Keratinocyte (primary cell): ENCODE data around the gene PRKX. TPM values are rescaled to one million over a fixed set of nuclear protein-coding genes. Genes with fewer than 3 reads are reported as not detected.

ENCODE experiments used
- DNase-seq: peaks from one replicate; pipeline ENCODE4 v3.0.0-alpha.2; 2011; ENCODE audit warnings: low read depth, missing footprints, low spot score
- FAIRE-seq: peaks from 2 replicates; lab custom pipeline; 2011; peaks lifted over from hg19 to GRCh38; lab: Jason Lieb, UNC
- H2AFZ ChIP-seq: 2 replicates; pipeline ENCODE4 v1.6.0; 2012; ENCODE audit warnings: low read length, control low read depth, inconsistent platforms; ENCODE audit not compliant: control insufficient read depth
- H3K27ac ChIP-seq: 2 replicates; pipeline ENCODE4 v1.5.1; 2011; ENCODE audit warnings: low read length; ENCODE audit not compliant: control insufficient read depth, insufficient read depth
- H3K27me3 ChIP-seq: 3 replicates; pipeline ENCODE4 v1.6.0; 2011; ENCODE audit warnings: low read length; ENCODE audit not compliant: control insufficient read depth, insufficient read depth; ENCODE audit errors: extremely low read depth
- H3K36me3 ChIP-seq, 2 experiments: 2 replicates in 1 of 2; 3 replicates in 1 of 2; pipeline ENCODE4 v1.5.1; 2011; ENCODE audit warnings: low read length in 2 of 2, mild to moderate bottlenecking in 1 of 2; ENCODE audit not compliant: control insufficient read depth in 2 of 2, insufficient read depth in 2 of 2; ENCODE audit errors: extremely low read depth in 1 of 2
- H3K4me1 ChIP-seq: 3 replicates; pipeline ENCODE4 v1.5.1; 2011; ENCODE audit warnings: low read length; ENCODE audit not compliant: control insufficient read depth, insufficient read depth; ENCODE audit errors: extremely low read depth
- H3K4me2 ChIP-seq: 3 replicates; pipeline ENCODE4 v1.6.0; 2011; ENCODE audit warnings: low read depth, low read length; ENCODE audit not compliant: control insufficient read depth, insufficient read depth; ENCODE audit errors: extremely low read depth
- H3K4me3 ChIP-seq, 3 experiments: fragments of 200-600 bp in 1 of 3; sonication (generic) in 1 of 3; 2 replicates in 2 of 3; 3 replicates in 1 of 3; pipeline ENCODE4 v1.5.1; 2011 to 2016; ENCODE audit warnings: low read length in 3 of 3, mild to moderate bottlenecking in 3 of 3, control low read depth in 2 of 3, inconsistent platforms in 1 of 3, low read depth in 1 of 3, mixed read lengths in 1 of 3, mixed run types in 1 of 3, moderate library complexity in 1 of 3; ENCODE audit not compliant: control insufficient read depth in 2 of 3, insufficient read depth in 2 of 3; ENCODE audit errors: extremely low read depth in 1 of 3
- H3K79me2 ChIP-seq: 2 replicates; pipeline ENCODE4 v1.6.0; 2012; ENCODE audit warnings: low read length; ENCODE audit not compliant: control insufficient read depth, insufficient read depth
- H3K9ac ChIP-seq: 3 replicates; pipeline ENCODE4 v1.6.0; 2011; ENCODE audit warnings: low read length; ENCODE audit not compliant: control insufficient read depth, insufficient read depth; ENCODE audit errors: extremely low read depth
- H3K9me1 ChIP-seq: 3 replicates; pipeline ENCODE4 v1.6.0; 2011; ENCODE audit warnings: low read length; ENCODE audit not compliant: control insufficient read depth, insufficient read depth; ENCODE audit errors: extremely low read depth
- H3K9me3 ChIP-seq: 2 replicates; pipeline ENCODE4 v1.5.1; 2012; ENCODE audit warnings: low read depth, low read length; ENCODE audit not compliant: control insufficient read depth
- H4K20me1 ChIP-seq: 3 replicates; pipeline ENCODE4 v1.6.0; 2011; ENCODE audit warnings: low read length; ENCODE audit not compliant: control insufficient read depth, insufficient read depth; ENCODE audit errors: extremely low read depth
- CTCF ChIP-seq, 3 experiments: IDR thresholded peaks in 1 of 3; conservative IDR thresholded peaks in 1 of 3; optimal IDR thresholded peaks in 1 of 3; 2 replicates in 2 of 3; 3 replicates in 1 of 3; pipeline versions ENCODE3 to v1.5.1; 2011; ENCODE audit warnings: low read length in 3 of 3, mild to moderate bottlenecking in 3 of 3, moderate library complexity in 2 of 3, control low read depth in 1 of 3, inconsistent platforms in 1 of 3; ENCODE audit not compliant: insufficient read depth in 2 of 3; ENCODE audit errors: extremely low read depth in 1 of 3
- EZH2 ChIP-seq: IDR thresholded peaks from one replicate; pipeline ENCODE4 v1.6.1; 2012; ENCODE audit warnings: inconsistent platforms, mild to moderate bottlenecking, low read length, moderate library complexity
- dilution Hi-C: fragments of 300-500 bp; cut with MboI; formaldehyde crosslinking; loops from one replicate; pipeline ENCODE4 v1.7.0; 2020; ENCODE audit warnings: low sequenced_read_pairs; ENCODE audit not compliant: extremely low pct_ligation_motif_present
- polyA plus RNA-seq, 5 experiments: library from polyadenylated mRNA; depleted of rRNA in 3 of 5; stranded (reverse) in 3 of 5; stranded (forward) in 1 of 5; unstranded in 1 of 5; fragments of >200 nt; gene quantifications; 1 replicate in 1 of 5; 2 replicates in 3 of 5; 3 replicates in 1 of 5; pipeline versions ENCODE4 v1.2.1 to v1.2.3, GENCODE V29; 2011 to 2012; ENCODE audit warnings: missing spikeins in 2 of 5, low read depth in 1 of 5, low replicate concordance in 1 of 5

PRKX gene
- polyA plus RNA-seq, 1 donor (not counting 4 experiments of a cell fraction or from before 2014, with no cell fraction given): 39.9 TPM

GRCh38 chrX:3697220-3697684, 16.2 kb downstream of the PRKX start:
- Histone ChIP-seq H3K9me3 (no peaks in the 10 kb centered on the region), H3K4me1 (peaks cover 6% of the 10 kb centered on the region), H3K27ac (no peak overlapping the region), H3K4me3 (no peak overlapping the region), H3K27me3 (no peaks in the 10 kb centered on the region), H3K9ac (no peak overlapping the region), H3K9me1 (no peaks in the 10 kb centered on the region), H2AFZ (no peak overlapping the region), H3K36me3 (no peaks in the 10 kb centered on the region), H3K4me2 (no peak overlapping the region), H4K20me1 (no peaks in the 10 kb centered on the region), H3K79me2 (peaks cover 60% of the 10 kb centered on the region)
- dilution Hi-C loops: no loop called here
- TF ChIP-seq EZH2 (no peak), CTCF (optimal IDR thresholded peaks at IDR 0.05 in 1 of 3, IDR thresholded peaks at IDR 0.05 in 1 of 3, conservative IDR thresholded peaks at IDR 0.05 in 1 of 3; ENCODE audit: extremely low read depth in 1 of 3, insufficient read depth in 2 of 3, low read length in 3 of 3) (no peak)
- FAIRE-seq (no peak), DNase-seq (no peak)

GRCh38 chrX:3695536-3695935, 17.9 kb downstream of the PRKX start:
- Histone ChIP-seq H3K9me1 (no peaks in the 10 kb centered on the region), H4K20me1 (peaks cover 4% of the 10 kb centered on the region), H3K27ac (no peak overlapping the region), H3K4me3 (no peak overlapping the region), H3K27me3 (no peaks in the 10 kb centered on the region), H3K4me1 (peaks cover 2% of the 10 kb centered on the region), H3K79me2 (peaks cover 55% of the 10 kb centered on the region), H2AFZ (no peak overlapping the region), H3K9me3 (no peaks in the 10 kb centered on the region), H3K36me3 (no peaks in the 10 kb centered on the region), H3K9ac (no peak overlapping the region), H3K4me2 (no peak overlapping the region)
- FAIRE-seq: no peak
- DNase-seq: no peak
- TF ChIP-seq CTCF (optimal IDR thresholded peaks at IDR 0.05 in 1 of 3, IDR thresholded peaks at IDR 0.05 in 1 of 3, conservative IDR thresholded peaks at IDR 0.05 in 1 of 3; ENCODE audit: extremely low read depth in 1 of 3, insufficient read depth in 2 of 3, low read length in 3 of 3) (no peak), EZH2 (no peak)
- dilution Hi-C loops: no loop called here
